Lower leg skin (tissue), 4 donors: ENCODE results near the gene AJAP1. TPM values are rescaled to one million over a fixed set of nuclear protein-coding genes. Genes with fewer than 3 reads are reported as not detected.

ENCODE experiments used
- DNase-seq, 2 donors: peaks; one replicate each; pipeline ENCODE4 v3.0.0-alpha.2; 2019; ENCODE audit warnings: low spot score in 2 of 2
- H3K4me3 ChIP-seq: fragments of 200-600 bp; sonication (generic); 2 replicates; pipeline ENCODE4 v1.5.1; 2017; ENCODE audit warnings: mild to moderate bottlenecking, low read depth; ENCODE audit not compliant: poor library complexity, severe bottlenecking
- CTCF ChIP-seq, 3 donors: fragments of 450-650 bp; IDR thresholded peaks; one replicate each; pipeline ENCODE4 v1.5.1; 2016; ENCODE audit warnings: antibody characterized with exemption in 3 of 3, mild to moderate bottlenecking in 3 of 3, moderate library complexity in 2 of 3
- POLR2A ChIP-seq, 2 donors: fragments of 450-650 bp; IDR thresholded peaks; one replicate each; pipeline ENCODE4 v1.6.1; 2016 to 2017; ENCODE audit warnings: antibody characterized with exemption in 2 of 2, mild to moderate bottlenecking in 1 of 2, moderate library complexity in 1 of 2
- WGBS, 2 donors: methylation state at CpG; one replicate each; pipeline ENCODE4 v1.1.5; 2018; 5-methylcytosine and 5-hydroxymethylcytosine counted together
- intact Hi-C: fragments of 100-400 bp; cut with DNase I; formaldehyde crosslinking; loops from one replicate; pipeline ENCODE4 v1.15.0; 2023; ENCODE audit warnings: low total_unique reads
- total RNA-seq, 4 donors: library from RNA; depleted of rRNA; stranded (reverse); fragments of >200 nt; gene quantifications; one replicate each; pipeline ENCODE4 v1.1.0, GENCODE V29; 2016

Gene AJAP1
- total RNA-seq, 4 donors from 2014 or later = 0.69 to 1.7 (median 1.3) TPM

GRCh38 chr1:4689271-4689935 is 35.0 kb downstream of the AJAP1 start:
- H3K4me3 ChIP-seq = no peak overlapping the region
- 73 to 79% methylated on average over 24 of the region's 24 CpGs for WGBS, 2 donors
- intact Hi-C loops = no loop called here
- no peak for TF ChIP-seq POLR2A (IDR thresholded peaks at IDR 0.05)
- no peak for TF ChIP-seq CTCF (IDR thresholded peaks at IDR 0.05)
- DNase-seq = no peak

- intact Hi-C loops = no loop called here
- DNase-seq = no peak
- 87 to 92% methylated on average over 14 to 15 of the region's 19 CpGs for WGBS, 2 donors
- TF ChIP-seq POLR2A (IDR thresholded peaks at IDR 0.05) (no peak), CTCF (IDR thresholded peaks at IDR 0.05) (no peak)
- H3K4me3 ChIP-seq = no peak overlapping the region
Observed at GRCh38 chr1:4689941-4690635, 35.7 kb downstream of the AJAP1 start.

- TF ChIP-seq CTCF (IDR thresholded peaks at IDR 0.05) = no peak
- no peak for TF ChIP-seq POLR2A (IDR thresholded peaks at IDR 0.05)
- WGBS, 2 donors = 88 to 92% methylated on average over 10 to 18 of the region's 19 CpGs
- no peak for DNase-seq
- intact Hi-C loops = no loop called here
- H3K4me3 ChIP-seq = no peak overlapping the region
Observed at GRCh38 chr1:4690951-4691675, 36.7 kb downstream of the AJAP1 start.

- no peak for DNase-seq
- WGBS, 2 donors = 86 to 91% methylated on average over 26 of the region's 26 CpGs
- TF ChIP-seq CTCF (IDR thresholded peaks at IDR 0.05) (no peak), POLR2A (IDR thresholded peaks at IDR 0.05) (no peak)
- intact Hi-C loops = no loop called here
- H3K4me3 ChIP-seq = no peak overlapping the region
Observed at GRCh38 chr1:4691766-4692405, 37.5 kb downstream of the AJAP1 start.

GRCh38 chr1:4692437-4692836 is 38.0 kb downstream of the AJAP1 start:
- TF ChIP-seq CTCF (IDR thresholded peaks at IDR 0.05) = no peak
- no peak for TF ChIP-seq POLR2A (IDR thresholded peaks at IDR 0.05)
- no peak for DNase-seq
- WGBS, 2 donors = 78 to 87% methylated on average over 6 of the region's 6 CpGs

More at GRCh38 chr1:4692437-4692836, 38.0 kb downstream of the AJAP1 start:
- intact Hi-C loops = no loop called here
- H3K4me3 ChIP-seq = no peak overlapping the region
